ENCODE measurements around the gene EPC2.
"Not testable (repeated sequence)": the region's sequence is repeated elsewhere in the genome, so short reads cannot be mapped to it uniquely, and the experiment has no call there.

- TF ChIP-seq CTCF, POLR2A (IDR thresholded peaks at IDR 0.05): not testable (repeated sequence)
Observed at GRCh38 chr2:148790172-148790571, 145.6 kb downstream of the EPC2 start.

Measured in testis (tissue), 2 donors.